Activated T-helper 9 cell treated with anti-CD3 and anti-CD28 coated beads, Interleukin-2, amount 50 U/mL, for 16 hours (primary cell): ENCODE results near the gene PPP1R26.
"Not testable (repeated sequence)": the region's sequence is repeated elsewhere in the genome, so short reads cannot be mapped to it uniquely, and the experiment has no call there.

Source experiments
- DNase-seq: peaks from one replicate; pipeline ENCODE4 v3.0.0-alpha.2; 2020; ENCODE audit warnings: low read depth

The PPP1R26 gene

DNA sequence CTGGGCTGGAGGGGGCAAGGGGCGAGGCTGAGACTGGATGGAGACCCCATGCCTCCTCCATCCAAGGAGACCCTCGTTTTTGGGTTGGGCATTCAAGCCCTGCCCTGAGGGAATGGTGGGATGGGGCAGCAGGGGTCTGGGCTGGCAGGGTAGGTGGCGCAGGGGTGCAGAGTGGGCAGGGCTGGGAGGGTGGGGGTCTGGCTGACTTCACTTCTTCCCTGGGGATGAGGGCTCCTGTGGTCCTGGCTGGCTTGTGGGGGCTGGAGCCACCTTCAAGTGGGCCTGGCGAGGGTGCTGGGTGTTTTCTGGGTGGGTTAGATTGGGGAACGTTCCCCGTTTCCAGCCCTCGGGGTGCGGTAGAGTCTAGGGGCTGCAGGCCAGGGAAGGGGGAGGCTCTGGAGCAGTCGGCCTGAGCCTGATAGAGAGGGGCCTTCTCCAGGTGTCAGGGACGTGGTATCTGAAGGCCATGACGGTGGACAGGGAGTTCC lies 42.1 kb downstream of the PPP1R26 start:
- DNase-seq = no peak

DNA sequence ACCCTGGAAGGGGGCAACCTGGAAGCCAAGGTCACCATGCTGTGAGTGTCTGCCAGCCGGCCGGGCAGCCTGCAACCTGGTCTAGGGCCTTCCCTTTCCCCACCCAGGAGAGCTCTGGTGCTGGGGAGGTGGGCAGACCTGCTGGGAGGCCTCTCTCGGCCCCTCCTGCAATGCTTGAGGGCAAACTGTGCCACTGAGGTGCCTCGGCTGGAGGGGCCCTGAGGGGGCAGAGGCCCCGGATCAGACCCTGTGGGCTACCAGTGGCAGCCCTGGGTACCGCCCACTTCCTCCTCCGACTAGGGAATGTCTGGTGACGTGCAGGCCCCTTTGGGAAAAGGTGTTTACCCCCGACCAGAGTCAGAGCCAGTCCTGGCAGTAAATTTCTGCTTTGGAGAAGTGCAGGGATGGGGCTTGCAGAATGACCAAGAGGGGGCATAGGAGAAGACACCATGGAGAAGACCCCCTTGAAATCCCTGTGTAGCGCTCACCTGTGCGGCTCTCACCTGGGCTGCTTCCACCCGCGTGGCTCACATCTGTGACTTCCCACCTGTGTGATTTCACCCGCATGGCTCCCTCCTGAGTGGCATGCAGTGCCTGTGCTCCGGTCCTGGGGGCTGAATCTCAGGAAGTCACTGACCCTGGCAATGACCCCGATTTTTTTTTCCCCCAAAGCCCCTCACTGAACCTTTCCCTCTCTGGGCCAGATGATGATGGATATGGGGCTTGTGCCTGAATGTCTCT lies 42.7 kb downstream of the PPP1R26 start:
- no peak for DNase-seq

DNA sequence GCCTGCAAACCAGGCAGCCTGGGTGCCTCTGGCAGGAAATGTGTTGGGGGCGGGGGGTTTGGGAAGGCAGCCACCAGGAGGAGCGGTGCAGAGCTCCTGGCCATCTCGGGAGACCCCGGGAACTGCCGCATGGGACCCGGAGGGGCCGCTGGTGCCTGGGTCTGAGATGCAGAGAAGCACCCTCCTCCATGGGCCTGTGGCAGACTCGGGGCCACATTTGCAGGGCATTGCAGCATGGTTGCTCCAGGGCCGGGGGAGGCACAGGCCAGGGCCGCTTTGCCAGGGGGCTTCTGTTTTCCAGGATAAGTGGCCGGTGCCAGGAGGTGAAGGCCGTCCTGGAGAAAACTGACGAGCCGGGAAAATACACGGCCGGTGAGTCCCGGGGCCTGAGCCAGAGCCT lies 43.3 kb downstream of the PPP1R26 start:
- DNase-seq = no peak

DNA sequence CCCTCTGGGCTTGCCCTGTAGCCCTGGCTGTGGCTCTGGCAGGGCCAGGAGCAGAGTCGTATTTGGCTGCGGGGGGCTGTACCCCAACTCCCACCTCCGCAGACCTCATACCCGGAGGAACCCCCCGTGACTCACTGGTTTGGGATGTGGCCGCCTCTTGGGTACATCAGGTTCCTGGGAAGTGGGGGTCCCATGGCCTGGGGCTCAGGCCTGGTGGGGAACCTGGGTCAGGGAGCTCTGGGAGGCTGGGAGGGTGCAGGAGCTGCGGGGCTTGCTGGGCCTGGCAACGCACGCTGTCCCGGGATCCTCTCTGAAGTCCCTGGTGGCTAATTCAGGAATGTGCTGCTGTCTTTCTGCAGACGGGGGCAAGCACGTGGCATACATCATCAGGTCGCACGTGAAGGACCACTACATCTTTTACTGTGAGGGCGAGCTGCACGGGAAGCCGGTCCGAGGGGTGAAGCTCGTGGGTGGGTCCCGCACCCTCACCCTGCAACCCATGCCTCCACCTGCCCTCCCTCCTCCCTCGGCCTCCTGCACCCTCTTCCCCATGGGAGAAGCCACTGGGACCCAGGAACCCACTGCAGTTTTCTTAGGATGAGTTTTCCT lies 44.0 kb downstream of the PPP1R26 start:
- no peak for DNase-seq

DNA sequence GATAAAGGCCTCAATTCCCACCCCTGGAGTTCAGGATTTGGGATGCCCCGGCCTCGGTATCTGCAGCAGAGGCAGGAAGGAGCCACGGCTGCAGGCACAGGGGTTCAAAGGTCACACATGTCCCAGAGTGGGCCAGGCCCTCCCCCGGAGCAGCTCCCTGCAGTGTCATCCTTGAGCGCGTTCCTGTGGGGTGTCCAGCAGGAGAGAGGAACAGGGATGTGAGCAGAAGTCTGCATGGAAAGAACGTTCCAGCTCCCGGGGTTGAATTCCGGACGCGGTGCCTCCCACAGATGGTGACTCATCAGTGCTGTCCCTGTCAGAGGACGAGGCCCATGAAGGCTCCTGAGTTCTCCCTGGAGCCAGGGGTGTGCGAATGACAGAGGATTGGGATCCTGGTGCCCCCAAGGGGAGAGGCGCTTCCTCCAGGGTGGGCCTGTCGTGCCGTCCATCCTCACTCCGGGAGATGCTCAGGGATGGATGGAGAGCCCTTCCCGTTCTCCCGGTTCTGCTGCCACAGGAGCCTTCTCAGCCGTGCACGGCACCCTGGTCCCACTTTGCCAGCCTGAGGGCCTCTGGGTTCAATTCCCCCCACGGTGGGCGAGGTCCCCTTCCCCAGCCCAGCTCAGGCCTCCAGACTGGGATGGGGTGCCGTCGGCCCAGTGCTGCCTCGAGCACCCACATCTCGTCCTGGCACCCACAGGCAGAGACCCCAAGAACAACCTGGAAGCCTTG lies 44.7 kb downstream of the PPP1R26 start:
- DNase-seq = no peak

DNA sequence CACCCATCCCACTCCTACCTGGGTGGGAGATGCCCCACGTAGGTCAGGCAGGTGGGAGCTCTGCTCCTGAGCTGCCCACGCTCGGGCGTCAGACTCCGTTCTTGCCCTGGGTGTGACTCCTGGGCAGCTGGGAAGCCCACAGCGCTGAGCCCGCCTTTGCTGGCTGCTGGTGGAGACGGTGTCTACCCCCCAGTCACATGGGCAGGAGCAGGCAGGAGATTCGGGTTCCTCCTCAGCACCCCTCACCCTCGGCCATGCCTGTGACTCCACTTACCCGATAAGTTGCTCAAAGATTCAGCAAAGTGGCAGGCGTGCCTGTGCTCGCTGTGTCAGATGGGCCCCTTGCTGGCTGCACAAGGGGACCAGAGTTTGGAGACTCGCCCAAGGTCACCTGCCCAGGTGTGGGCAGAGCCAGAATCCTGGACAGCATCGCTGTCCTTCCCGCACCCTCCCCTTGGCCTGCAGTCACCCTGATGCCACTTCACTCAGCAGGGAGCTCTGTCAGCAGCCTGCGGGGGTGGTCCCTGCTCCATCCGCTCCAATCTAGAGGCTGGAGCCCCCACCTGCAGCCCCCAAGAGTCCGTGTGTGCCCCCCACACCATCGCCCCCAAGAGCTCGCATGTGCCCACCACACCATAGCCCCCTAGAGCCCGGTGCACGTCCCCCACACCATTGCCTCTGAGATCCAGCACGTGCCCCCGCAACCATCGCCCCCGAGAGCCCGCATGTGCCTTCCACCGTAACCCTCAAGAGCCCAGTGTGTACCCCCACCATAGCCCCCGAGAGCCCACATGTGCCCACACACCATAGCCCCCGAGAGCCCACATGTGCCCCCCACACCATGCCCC lies 45.9 kb downstream of the PPP1R26 start:
- DNase-seq = no peak

DNA sequence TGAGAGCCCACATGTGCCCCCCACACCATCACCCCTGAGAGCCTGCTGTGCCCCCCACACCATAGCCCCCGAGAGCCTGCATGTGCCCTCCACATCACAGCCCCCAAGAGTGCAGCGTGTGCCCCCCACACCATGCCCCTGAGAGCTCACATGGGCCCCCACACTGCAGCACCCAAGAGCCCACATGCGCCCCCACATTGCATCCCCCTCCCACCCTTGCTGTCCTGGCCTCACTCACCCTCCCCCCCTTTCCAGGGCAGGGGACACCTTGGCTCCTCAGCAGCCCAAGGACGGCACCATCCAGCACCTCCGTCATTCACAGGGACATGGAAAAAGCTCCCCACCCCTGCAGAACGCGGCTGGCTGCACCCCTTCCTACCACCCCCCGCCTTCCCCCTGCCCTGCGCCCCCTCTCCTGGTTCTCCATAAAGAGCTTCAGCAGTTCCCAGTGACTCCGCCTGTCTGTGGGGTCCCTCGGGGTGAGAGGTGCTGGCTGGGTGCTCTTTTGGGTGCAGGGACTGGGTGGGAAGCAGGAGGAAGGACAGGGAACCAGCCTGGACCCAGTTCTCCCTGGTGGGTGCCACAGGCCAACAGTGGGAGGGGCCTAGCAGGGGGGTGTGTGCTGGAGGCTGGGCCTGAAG lies 46.6 kb downstream of the PPP1R26 start:
- DNase-seq = no peak

DNA sequence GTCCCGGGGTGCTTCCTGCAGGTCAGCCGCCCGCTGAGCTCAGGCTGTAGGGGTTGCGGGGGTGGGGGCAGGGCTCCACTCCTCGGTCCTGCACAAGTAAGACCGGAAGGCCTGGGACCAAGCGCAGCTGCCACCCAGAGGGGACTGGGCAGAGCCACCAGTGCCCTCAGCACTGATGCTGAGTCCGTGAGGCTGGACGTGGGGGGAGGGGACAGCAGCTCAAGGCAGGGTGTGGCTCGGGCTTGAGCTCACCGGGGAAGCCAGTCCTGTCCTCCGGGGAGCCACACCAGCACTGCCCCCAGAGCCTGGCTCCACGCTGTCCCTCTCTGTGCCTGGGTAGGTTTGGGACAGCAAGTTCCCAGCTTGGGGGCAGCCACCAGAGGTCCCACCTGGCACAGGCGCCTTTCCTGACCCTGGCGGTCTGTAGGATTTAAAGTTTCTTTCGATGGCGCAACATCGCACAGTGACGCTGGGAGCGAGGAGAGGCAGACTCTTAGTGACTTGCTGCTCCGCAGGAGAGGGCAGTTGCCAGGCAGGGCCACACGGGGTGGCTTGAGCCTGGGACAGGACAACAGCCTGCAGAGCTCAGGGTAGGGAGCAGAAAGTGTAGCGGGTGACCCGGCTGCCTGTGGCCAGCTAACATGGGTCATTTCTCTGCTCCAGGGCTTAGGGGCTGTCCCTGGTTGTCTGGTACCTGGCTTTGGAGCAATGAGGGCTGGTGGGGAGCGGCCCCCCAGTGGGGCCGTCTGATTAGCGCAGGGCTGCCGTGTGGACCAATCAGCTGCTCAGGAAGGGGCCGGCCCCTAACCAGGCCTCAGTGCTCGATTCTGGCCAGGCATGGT lies 47.4 kb downstream of the PPP1R26 start:
- DNase-seq = no peak

DNA sequence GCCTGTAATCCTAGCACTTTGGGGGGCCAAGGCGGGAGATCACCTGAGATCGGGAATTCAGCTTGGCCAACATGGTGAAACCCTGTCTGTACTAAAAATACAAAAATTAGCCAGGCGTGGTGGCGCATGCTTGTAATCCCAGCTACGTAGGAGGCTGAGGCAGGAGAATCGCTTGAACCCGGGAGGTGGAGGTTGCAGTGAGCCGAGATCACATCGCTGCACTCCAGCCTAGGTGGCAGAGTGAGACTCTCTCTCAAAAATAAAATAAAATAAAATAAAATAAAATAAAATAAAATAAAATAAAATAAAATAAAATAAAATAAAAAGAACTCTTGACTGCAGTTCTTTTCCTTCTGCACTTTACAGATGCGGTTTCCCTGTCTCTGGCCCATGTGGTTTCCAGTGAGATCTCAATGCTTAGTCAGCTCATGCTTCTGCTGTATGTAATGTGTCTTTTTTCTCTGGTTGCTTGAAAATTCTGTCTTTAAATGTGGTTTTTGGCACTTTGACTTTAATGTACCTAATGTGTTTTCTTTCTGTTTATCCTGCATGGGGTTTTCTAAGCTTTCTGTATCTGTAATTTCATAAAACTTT lies 49.4 kb downstream of the PPP1R26 start:
- DNase-seq = not testable (repeated sequence)

DNA sequence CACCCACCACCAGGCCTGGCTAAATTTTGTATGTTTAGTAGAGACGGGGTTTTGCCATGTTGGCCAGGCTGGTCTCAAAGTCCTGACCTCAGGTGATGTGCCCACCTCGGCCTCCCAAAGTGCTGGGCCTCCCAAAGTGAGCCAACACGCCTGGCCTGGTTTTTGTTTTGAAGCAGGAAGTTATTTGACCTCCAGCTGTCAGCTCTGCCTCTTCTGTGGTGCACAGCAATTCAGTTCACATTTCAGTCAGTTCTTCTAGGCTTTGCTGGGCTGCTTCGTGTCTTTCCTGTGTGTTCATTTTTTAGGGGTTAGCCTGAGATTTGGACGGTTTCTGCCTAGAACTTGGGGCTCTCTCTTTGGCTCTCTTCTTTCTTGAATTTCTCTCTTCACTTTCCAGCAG lies 50.6 kb downstream of the PPP1R26 start:
- no peak for DNase-seq

DNA sequence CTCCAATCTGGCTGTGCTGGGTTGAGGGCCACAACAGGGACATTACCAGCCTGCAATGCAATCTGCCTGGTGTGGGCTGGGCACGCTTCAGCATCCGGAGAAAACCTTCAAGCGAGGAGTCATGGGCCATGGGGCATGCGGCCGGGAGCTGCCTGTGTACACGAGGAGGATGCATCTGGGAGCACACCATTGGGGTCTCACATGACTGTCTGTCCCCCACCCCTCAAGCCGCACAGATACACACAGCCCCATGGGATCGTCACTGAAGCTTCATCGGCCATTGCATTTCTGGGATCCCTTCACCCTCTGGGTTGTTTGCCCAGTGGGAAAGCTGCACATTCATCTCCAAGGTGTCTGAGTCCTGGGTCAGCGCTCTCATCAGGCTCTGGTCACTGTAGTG lies 51.5 kb downstream of the PPP1R26 start:
- DNase-seq = no peak

DNA sequence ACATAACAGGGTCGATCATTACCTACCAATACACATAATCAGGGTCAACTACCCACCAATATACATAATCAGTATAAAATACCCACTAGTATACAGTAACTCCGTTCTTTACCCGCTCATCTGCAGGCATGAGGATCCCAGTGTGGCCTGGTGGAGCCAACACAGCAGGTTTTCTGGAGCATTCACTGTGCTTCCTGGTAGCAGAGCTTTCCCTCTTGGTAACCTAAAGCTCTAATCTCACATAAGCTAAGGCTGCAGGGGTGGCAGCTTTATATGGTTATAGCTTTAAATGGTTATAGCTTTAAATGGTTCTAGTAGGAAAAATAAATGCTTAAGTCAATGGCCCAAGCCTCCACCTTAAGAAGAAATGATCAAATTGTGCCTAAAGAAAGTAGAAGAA lies 53.5 kb downstream of the PPP1R26 start:
- DNase-seq = no peak

DNA sequence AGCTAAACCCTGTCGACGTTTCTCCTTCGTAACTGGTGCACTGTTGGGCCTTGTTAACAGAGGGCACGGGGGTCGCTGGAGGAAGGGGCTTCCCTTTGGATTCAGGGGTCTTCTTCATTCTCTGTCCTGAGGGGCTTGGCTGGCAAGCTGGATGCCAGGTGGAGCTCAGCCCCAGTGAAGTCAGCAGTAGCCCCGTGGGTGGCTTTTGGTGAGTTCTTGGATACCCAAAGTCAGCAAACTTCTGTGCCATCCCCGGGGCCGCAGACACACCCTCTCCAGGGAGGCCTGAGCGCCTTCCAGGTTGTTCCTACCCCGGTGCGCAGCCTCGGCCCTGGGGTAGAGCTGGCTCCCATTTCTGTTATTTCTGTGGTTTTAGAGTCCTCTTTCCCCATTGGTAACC lies 54.1 kb downstream of the PPP1R26 start:
- DNase-seq = no peak

DNA sequence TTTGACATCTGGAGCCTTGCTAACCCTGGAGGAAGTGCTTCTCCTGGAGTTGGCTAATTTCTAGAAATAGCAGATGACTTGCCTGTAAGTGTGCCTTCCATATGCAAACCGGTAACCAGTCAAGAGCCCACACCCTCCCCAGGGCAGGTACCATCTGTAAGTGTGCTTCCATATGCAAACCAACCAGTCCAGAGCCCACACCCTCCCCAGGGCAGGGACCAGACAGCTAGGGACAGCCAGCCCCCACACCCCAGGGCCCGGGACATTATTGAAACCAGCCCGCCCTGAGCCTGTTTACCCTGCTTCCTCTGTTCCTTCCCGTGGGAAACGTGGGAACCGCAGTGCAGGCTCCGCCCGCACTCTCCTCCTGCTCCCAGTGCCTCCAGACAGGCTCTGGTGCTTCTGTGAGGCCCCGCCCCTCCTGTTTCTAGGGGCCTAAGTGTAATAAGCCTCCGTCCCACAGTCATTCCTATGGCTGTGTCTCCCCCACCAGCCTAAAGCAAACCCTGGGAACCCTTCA lies 54.7 kb downstream of the PPP1R26 start:
- DNase-seq = not testable (repeated sequence)

DNA sequence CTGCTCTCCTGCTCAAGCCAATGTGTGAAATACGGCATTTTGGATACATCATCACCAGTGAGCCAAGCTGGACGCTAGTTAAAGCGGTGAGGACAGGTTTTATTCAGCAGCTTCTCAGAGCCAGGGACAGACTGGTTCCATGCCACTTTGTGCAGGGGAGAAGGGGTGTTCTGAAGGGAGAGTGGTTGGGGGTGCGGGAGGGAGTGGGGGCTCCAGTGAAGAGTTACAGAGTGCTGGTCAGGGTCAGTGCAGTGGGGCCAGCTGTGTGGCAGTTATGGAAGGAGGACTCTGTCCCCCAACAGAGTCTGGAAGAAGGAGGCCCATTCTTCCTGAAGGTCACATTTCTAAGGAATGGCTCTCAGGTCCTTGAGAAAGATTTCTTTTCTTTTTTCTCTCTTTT lies 55.2 kb downstream of the PPP1R26 start:
- not testable (repeated sequence) for DNase-seq

DNA sequence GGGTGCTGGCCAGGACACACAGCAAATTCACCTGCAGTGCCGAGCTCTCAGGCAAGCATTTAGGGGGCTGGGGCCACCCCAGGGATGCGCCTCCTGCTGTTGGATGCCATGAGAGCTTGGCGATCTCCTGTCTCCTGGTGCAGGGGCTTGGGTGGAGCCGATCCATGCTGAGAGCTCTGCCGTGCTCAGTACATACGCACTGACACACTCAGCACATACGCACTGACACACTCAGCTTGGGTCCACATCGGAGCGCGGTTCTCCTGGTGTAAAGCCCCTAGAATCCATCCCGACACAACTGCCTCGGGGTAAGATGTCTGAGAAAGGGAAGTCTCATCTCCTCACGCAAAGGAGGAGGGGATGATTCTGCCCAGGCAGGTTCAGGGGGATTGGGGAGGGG lies 56.0 kb downstream of the PPP1R26 start:
- DNase-seq = not testable (repeated sequence)

DNA sequence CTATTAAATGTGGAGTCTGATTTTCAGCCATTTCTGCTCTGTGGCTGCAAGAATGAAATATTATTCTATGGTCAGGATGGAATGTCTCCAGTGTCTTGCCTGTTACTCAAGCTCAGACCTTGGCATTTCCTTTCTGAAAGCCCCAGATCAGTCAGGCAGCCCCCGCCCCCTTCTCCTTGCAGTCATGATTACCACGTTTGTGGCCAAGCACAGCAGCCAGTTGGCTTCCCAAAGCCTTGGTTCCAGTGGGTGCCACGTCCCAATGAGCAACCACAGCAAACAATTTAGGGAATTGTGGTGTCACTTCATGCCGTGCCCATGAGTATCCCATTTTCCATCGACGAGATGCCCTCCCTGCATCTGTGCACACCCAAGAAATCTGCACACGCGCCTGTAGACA lies 56.6 kb downstream of the PPP1R26 start:
- no peak for DNase-seq
